Neural progenitor cell (in vitro differentiated cells): Measurements from ENCODE around the gene ZCWPW1. TPM values are rescaled to one million over a fixed set of nuclear protein-coding genes. Genes with fewer than 3 reads are reported as not detected.

Experiments used
- DNase-seq: peaks from one replicate; pipeline ENCODE4 v3.0.0-alpha.2; 2016; ENCODE audit warnings: low spot score
- H2AFZ ChIP-seq: fragments of 200-600 bp; sonication (generic); replicated peaks from 2 replicates; pipeline ENCODE4 v1.6.1; 2016; ENCODE audit warnings: antibody characterized with exemption
- H3F3A ChIP-seq: fragments of 200-600 bp; sonication (generic); 2 replicates; pipeline ENCODE4 v1.6.1; 2016; ENCODE audit warnings: antibody characterized with exemption, low read depth
- H3K27ac ChIP-seq: fragments of 200-600 bp; sonication (generic); 2 replicates; pipeline ENCODE4 v1.5.1; 2016; ENCODE audit warnings: mild to moderate bottlenecking
- H3K27me3 ChIP-seq: fragments of 200-600 bp; sonication (generic); 2 replicates; pipeline ENCODE4 v1.6.1; 2016; ENCODE audit warnings: mild to moderate bottlenecking, moderate library complexity
- H3K36me3 ChIP-seq: fragments of 200-600 bp; sonication (generic); 2 replicates; pipeline ENCODE4 v1.5.1; 2016
- H3K4me1 ChIP-seq: fragments of 200-600 bp; sonication (generic); 2 replicates; pipeline ENCODE4 v1.6.1; 2016; ENCODE audit warnings: mixed run types
- H3K4me2 ChIP-seq: fragments of 200-600 bp; sonication (generic); 2 replicates; pipeline ENCODE4 v1.6.1; 2016
- H3K4me3 ChIP-seq: fragments of 200-600 bp; sonication (generic); 2 replicates; pipeline ENCODE4 v1.5.1; 2016
- H3K79me2 ChIP-seq: fragments of 200-600 bp; sonication (generic); 2 replicates; pipeline ENCODE4 v1.6.1; 2016; ENCODE audit warnings: low read depth
- H3K9ac ChIP-seq: fragments of 200-600 bp; sonication (generic); 2 replicates; pipeline ENCODE4 v1.6.1; 2016
- H3K9me3 ChIP-seq: fragments of 200-600 bp; sonication (generic); 2 replicates; pipeline ENCODE4 v1.5.1; 2016; ENCODE audit warnings: low read depth
- H4K20me1 ChIP-seq: fragments of 200-600 bp; sonication (generic); 2 replicates; pipeline ENCODE4 v1.6.1; 2016; ENCODE audit warnings: low read depth
- H3K27ac Mint-ChIP-seq: 3 replicates; pipeline ENCODE4 v1.8.0; 2021; ENCODE audit warnings: mixed read lengths
- H3K27me3 Mint-ChIP-seq: 2 replicates; pipeline ENCODE4 v1.8.0; 2022; ENCODE audit warnings: low read depth, mild to moderate bottlenecking, inconsistent platforms, moderate library complexity, mixed read lengths; ENCODE audit not compliant: insufficient read depth
- H3K36me3 Mint-ChIP-seq: 3 replicates; pipeline ENCODE4 v1.8.0; 2021; ENCODE audit warnings: mixed read lengths
- H3K4me1 Mint-ChIP-seq: 3 replicates; pipeline ENCODE4 v1.8.0; 2021; ENCODE audit warnings: mixed read lengths
- H3K4me3 Mint-ChIP-seq: 3 replicates; pipeline ENCODE4 v1.8.0; 2021; ENCODE audit warnings: mild to moderate bottlenecking, moderate library complexity, mixed read lengths
- H3K9me3 Mint-ChIP-seq: 3 replicates; pipeline ENCODE4 v1.8.0; 2020; ENCODE audit warnings: mixed read lengths
- CTCF ChIP-seq: fragments of 200-600 bp; sonication (generic); IDR thresholded peaks from 2 replicates; pipeline ENCODE4 v1.5.1; 2017; ENCODE audit warnings: antibody characterized with exemption, mild to moderate bottlenecking
- EZH2 ChIP-seq: fragments of 200-600 bp; sonication (generic); IDR thresholded peaks from 2 replicates; pipeline ENCODE4 v1.6.1; 2017; ENCODE audit warnings: antibody characterized with exemption, mild to moderate bottlenecking, moderate library complexity
- EZH2phosphoT487 ChIP-seq: fragments of 200-600 bp; sonication (generic); IDR thresholded peaks from 2 replicates; pipeline ENCODE4 v1.6.1; 2017; ENCODE audit warnings: antibody characterized with exemption
- total RNA-seq: library from RNA; depleted of rRNA; stranded (reverse); fragments of >200 nt; gene quantifications from 2 replicates; pipeline ENCODE4 v1.2.3, GENCODE V29; 2015; ENCODE audit warnings: low replicate concordance

The ZCWPW1 gene
- total RNA-seq, 1 donor from 2014 or later: 1.4 TPM

- no peak for DNase-seq
- Histone ChIP-seq H3K36me3 (no peaks in the 10 kb centered on the region), H2AFZ (no peak overlapping the region), H3K9me3 (no peaks in the 10 kb centered on the region), H3F3A (peaks cover 40% of the 10 kb centered on the region), H3K27me3 (no peaks in the 10 kb centered on the region), H4K20me1 (peaks cover 27% of the 10 kb centered on the region), H3K9ac (no peak overlapping the region), H3K4me2 (no peak overlapping the region), H3K79me2 (peaks cover 27% of the 10 kb centered on the region), H3K27ac (no peak overlapping the region), H3K4me3 (no peak overlapping the region), H3K4me1 (peaks cover 11% of the 10 kb centered on the region)
- peaks cover 2% of the 10 kb centered on the region for H3K27me3 Mint-ChIP-seq
- TF ChIP-seq CTCF (no peak), EZH2 (no peak), EZH2phosphoT487 (no peak)
- H3K4me1 Mint-ChIP-seq: peaks cover 23% of the 10 kb centered on the region
- no peak overlapping the region for H3K4me3 Mint-ChIP-seq
- no peaks in the 10 kb centered on the region for H3K9me3 Mint-ChIP-seq
- no peak overlapping the region for H3K27ac Mint-ChIP-seq
- H3K36me3 Mint-ChIP-seq: peaks cover 17% of the 10 kb centered on the region
These were observed 9.7 kb upstream of the ZCWPW1 start for GRCh38 chr7:100438172-100438571.

- no peak overlapping the region for H3K9ac ChIP-seq
- H3K4me3 Mint-ChIP-seq: peak overlapping the region; percentile 42
These were observed 8.9 kb upstream of the ZCWPW1 start for GRCh38 chr7:100437150-100438100.

More at GRCh38 chr7:100437150-100438100, 8.9 kb upstream of the ZCWPW1 start:
- Histone ChIP-seq H3K79me2 (peaks cover 34% of the 10 kb centered on the region), H3K36me3 (no peaks in the 10 kb centered on the region), H3K9me3 (no peaks in the 10 kb centered on the region), H3K4me2 (no peak overlapping the region), H3K27me3 (no peaks in the 10 kb centered on the region), H3K4me1 (peaks cover 12% of the 10 kb centered on the region), H4K20me1 (peaks cover 32% of the 10 kb centered on the region), H3K27ac (no peak overlapping the region), H3K4me3 (no peak overlapping the region), H3F3A (peaks cover 47% of the 10 kb centered on the region), H2AFZ (no peak overlapping the region)
- H3K27me3 Mint-ChIP-seq: peaks cover 2% of the 10 kb centered on the region
- H3K9me3 Mint-ChIP-seq: no peaks in the 10 kb centered on the region
- H3K36me3 Mint-ChIP-seq: peaks cover 23% of the 10 kb centered on the region
- H3K4me1 Mint-ChIP-seq: peaks cover 30% of the 10 kb centered on the region
- DNase-seq: no peak
- H3K27ac Mint-ChIP-seq: peak overlapping the region; percentile 7
- TF ChIP-seq EZH2 (no peak), CTCF (no peak)
